Prostate gland (tissue), 2 donors: ENCODE results near the gene KCNT2. TPM values are rescaled to one million over a fixed set of nuclear protein-coding genes. Genes with fewer than 3 reads are reported as not detected.

Source experiments
- DNase-seq: peaks from one replicate; pipeline ENCODE4 v3.0.0-alpha.2; 2019; ENCODE audit warnings: low spot score
- H3K27ac ChIP-seq, 2 donors: fragments of 200-600 bp; sonication (generic); 2 replicates each; pipeline ENCODE4 v1.5.1; 2017 to 2019
- H3K27me3 ChIP-seq: fragments of 200-600 bp; sonication (generic); replicated peaks from 2 replicates; pipeline ENCODE4 v1.5.1; 2019; ENCODE audit not compliant: insufficient read depth
- H3K36me3 ChIP-seq, 2 donors: fragments of 200-600 bp; sonication (generic); 1 replicate in 1 of 2; 2 replicates in 1 of 2; pipeline versions ENCODE4 v1.5.1 to v1.8.1; 2017 to 2019
- H3K4me1 ChIP-seq: fragments of 200-600 bp; sonication (generic); replicated peaks from 2 replicates; pipeline ENCODE4 v1.5.1; 2019
- H3K4me3 ChIP-seq, 2 donors: fragments of 200-600 bp; sonication (generic); 2 replicates each; pipeline ENCODE4 v1.5.1; 2017 to 2019
- H3K9me3 ChIP-seq: fragments of 200-600 bp; sonication (generic); 2 replicates; pipeline ENCODE4 v1.5.1; 2017
- CTCF ChIP-seq, 4 experiments: fragments of 200-600 bp in 2 of 4; fragments of 450-650 bp in 2 of 4; sonication (generic) in 2 of 4; IDR thresholded peaks; 1 replicate in 3 of 4; 2 replicates in 1 of 4; pipeline ENCODE4 v1.5.1; 2016 to 2019; ENCODE audit warnings: antibody characterized with exemption in 4 of 4, mild to moderate bottlenecking in 2 of 4, moderate library complexity in 2 of 4
- POLR2A ChIP-seq: fragments of 450-650 bp; IDR thresholded peaks from one replicate; pipeline ENCODE4 v1.6.1; 2016; ENCODE audit warnings: antibody characterized with exemption, mild to moderate bottlenecking
- POLR2AphosphoS5 ChIP-seq: sonication (generic); formaldehyde crosslinking; IDR thresholded peaks from one replicate; pipeline ENCODE4 v1.6.1; 2017; ENCODE audit warnings: antibody characterized with exemption
- WGBS: methylation state at CpG from one replicate; pipeline ENCODE4 v1.1.5; 2018; 5-methylcytosine and 5-hydroxymethylcytosine counted together
- intact Hi-C: fragments of 100-400 bp; cut with DNase I; formaldehyde crosslinking; loops from one replicate; pipeline ENCODE4 v1.14.2; 2022
- total RNA-seq, 2 donors: library from RNA; depleted of rRNA; stranded (reverse); fragments of >200 nt; gene quantifications; one replicate each; pipeline ENCODE4 v1.1.0, GENCODE V29; 2016

KCNT2 gene
- total RNA-seq, 2 donors from 2014 or later, result 1.2 to 1.9 TPM

- no peaks in the 10 kb centered on the region for H3K36me3 ChIP-seq
- H3K4me3 ChIP-seq, result no peak overlapping the region
- intact Hi-C loops, result no loop called here
- H3K9me3 ChIP-seq, result no peaks in the 10 kb centered on the region
- DNase-seq, result no peak
- no peak overlapping the region for H3K27ac ChIP-seq
- no peaks in the 10 kb centered on the region for H3K27me3 ChIP-seq
- WGBS, result 72% methylated on average over 2 of the region's 2 CpGs
- TF ChIP-seq POLR2AphosphoS5 (no peak), POLR2A (no peak), CTCF (IDR thresholded peaks at IDR 0.05) (no peak)
- H3K4me1 ChIP-seq, result no peaks in the 10 kb centered on the region
Measured at GRCh38 chr1:196481616-196482015, 126.6 kb downstream of the KCNT2 start.

GRCh38 chr1:196477262-196477661 is 131.0 kb downstream of the KCNT2 start:
- intact Hi-C loops, result no loop called here
- Histone ChIP-seq H3K36me3 (no peaks in the 10 kb centered on the region), H3K27ac (no peak overlapping the region), H3K4me1 (no peaks in the 10 kb centered on the region), H3K27me3 (no peaks in the 10 kb centered on the region), H3K9me3 (no peaks in the 10 kb centered on the region), H3K4me3 (no peak overlapping the region)
- TF ChIP-seq POLR2A, result no peak
- no peak for TF ChIP-seq POLR2AphosphoS5
- TF ChIP-seq CTCF (IDR thresholded peaks at IDR 0.05), result no peak
- 76% methylated on average over 2 of the region's 2 CpGs for WGBS
- no peak for DNase-seq

- no peaks in the 10 kb centered on the region for H3K9me3 ChIP-seq
- H3K4me1 ChIP-seq, result no peaks in the 10 kb centered on the region
- H3K27me3 ChIP-seq, result no peaks in the 10 kb centered on the region
- TF ChIP-seq CTCF (IDR thresholded peaks at IDR 0.05), result no peak
- TF ChIP-seq POLR2AphosphoS5, result no peak
- TF ChIP-seq POLR2A, result no peak
- intact Hi-C loops, result no loop called here
- no peaks in the 10 kb centered on the region for H3K36me3 ChIP-seq
- no peak overlapping the region for H3K4me3 ChIP-seq
- H3K27ac ChIP-seq, result no peak overlapping the region
- DNase-seq, result no peak
- WGBS, result 83% methylated on average over 1 of the region's 1 CpG
Measured at GRCh38 chr1:196467230-196467925, 140.9 kb downstream of the KCNT2 start.

DNA sequence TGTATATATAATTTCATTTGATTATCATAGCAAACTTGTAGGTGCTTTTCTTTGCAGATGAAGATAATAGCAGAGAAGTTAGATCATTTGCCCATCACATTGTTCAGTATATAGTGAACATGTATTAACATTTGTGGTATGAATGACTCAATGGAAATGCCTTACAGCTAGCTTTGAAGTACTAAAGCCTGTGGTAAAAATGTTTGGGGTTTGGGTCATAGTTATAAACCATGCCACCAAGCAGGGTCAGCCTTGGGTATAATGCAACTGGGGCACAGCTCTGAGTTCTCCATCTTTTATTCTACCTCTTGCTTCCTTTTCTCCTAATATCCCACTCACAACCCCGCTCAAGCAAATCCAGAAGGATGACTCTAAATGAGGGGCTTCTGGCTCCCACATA is 141.6 kb downstream of the KCNT2 start:
- 100% methylated on average over 1 of the region's 1 CpG for WGBS
- H3K36me3 ChIP-seq, result no peaks in the 10 kb centered on the region
- intact Hi-C loops, result no loop called here
- H3K9me3 ChIP-seq, result no peaks in the 10 kb centered on the region
- TF ChIP-seq CTCF (IDR thresholded peaks at IDR 0.05) (no peak), POLR2A (no peak)
- no peak overlapping the region for H3K27ac ChIP-seq
- no peaks in the 10 kb centered on the region for H3K4me1 ChIP-seq
- no peaks in the 10 kb centered on the region for H3K27me3 ChIP-seq
- no peak overlapping the region for H3K4me3 ChIP-seq
- DNase-seq, result no peak

DNA sequence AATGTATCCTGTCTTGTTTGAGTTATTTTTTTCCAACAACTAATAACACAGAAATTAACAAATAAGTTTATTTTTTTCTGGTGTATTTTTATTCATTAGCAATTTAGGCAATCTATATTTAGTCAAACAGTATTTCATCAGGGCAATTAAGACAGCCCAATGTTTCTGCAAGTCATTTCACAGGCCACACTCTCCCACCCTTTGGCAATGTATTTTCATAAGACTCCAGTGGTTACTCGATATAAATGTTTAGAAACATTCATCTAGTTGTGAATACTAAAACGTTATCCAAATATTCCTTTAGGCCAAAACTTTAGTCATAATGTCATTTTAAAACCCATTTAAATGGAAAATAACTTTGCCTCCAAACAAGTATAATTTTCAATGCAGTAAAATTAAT is 142.1 kb downstream of the KCNT2 start:
- H3K4me1 ChIP-seq, result no peaks in the 10 kb centered on the region
- H3K9me3 ChIP-seq, result no peaks in the 10 kb centered on the region
- intact Hi-C loops, result no loop called here
- no peaks in the 10 kb centered on the region for H3K27me3 ChIP-seq
- no peak overlapping the region for H3K4me3 ChIP-seq
- no peak for DNase-seq
- no peak overlapping the region for H3K27ac ChIP-seq
- no peaks in the 10 kb centered on the region for H3K36me3 ChIP-seq
- WGBS, result 59% methylated on average over 2 of the region's 2 CpGs
- TF ChIP-seq POLR2AphosphoS5 (no peak), POLR2A (no peak), CTCF (IDR thresholded peaks at IDR 0.05) (no peak)
